OCI-LY1 (cell line): ENCODE results near the gene CAPN12.

Experiments
- H2AFZ ChIP-seq: fragments of 200-600 bp; sonication (generic), shearing (Covaris generic); 2 replicates; pipeline ENCODE4 v1.6.0; 2014; ENCODE audit warnings: antibody characterized with exemption, mild to moderate bottlenecking, low read length
- H3F3A ChIP-seq: fragments of 200-600 bp; sonication (generic), shearing (Covaris generic); 2 replicates; pipeline ENCODE4 v1.6.0; 2014; ENCODE audit warnings: mild to moderate bottlenecking, antibody characterized with exemption, low read length, moderate library complexity; ENCODE audit not compliant: insufficient read depth
- H3K27ac ChIP-seq: fragments of 200-600 bp; sonication (generic); 2 replicates; pipeline ENCODE4 v1.5.1; 2014; ENCODE audit warnings: low read length, mixed run types, mild to moderate bottlenecking, low read depth; ENCODE audit not compliant: poor library complexity, severe bottlenecking
- H3K27me3 ChIP-seq: fragments of 200-600 bp; sonication (generic); 2 replicates; pipeline ENCODE4 v1.6.0; 2014; ENCODE audit warnings: antibody characterized with exemption, mild to moderate bottlenecking, low read length, moderate library complexity; ENCODE audit not compliant: insufficient read depth
- H3K36me3 ChIP-seq: fragments of 200-600 bp; sonication (generic); 2 replicates; pipeline ENCODE4 v1.6.1; 2014; ENCODE audit warnings: mild to moderate bottlenecking, antibody characterized with exemption, low read length, moderate library complexity, mixed read lengths; ENCODE audit not compliant: insufficient read depth
- H3K4me1 ChIP-seq: fragments of 200-600 bp; sonication (generic); 2 replicates; pipeline ENCODE4 v1.5.1; 2014; ENCODE audit warnings: mild to moderate bottlenecking, low read length, moderate library complexity; ENCODE audit not compliant: insufficient read depth, severe bottlenecking
- H3K4me2 ChIP-seq: fragments of 200-600 bp; sonication (generic), shearing (Covaris generic); 2 replicates; pipeline ENCODE4 v1.6.1; 2014; ENCODE audit warnings: low read length
- H3K4me3 ChIP-seq: fragments of 200-600 bp; sonication (generic); 2 replicates; pipeline ENCODE4 v1.5.1; 2014; ENCODE audit warnings: low read length, low read depth, mild to moderate bottlenecking, mixed read lengths; ENCODE audit not compliant: poor library complexity, severe bottlenecking
- H3K79me2 ChIP-seq: fragments of 200-600 bp; shearing (Covaris generic); 2 replicates; pipeline ENCODE4 v1.6.1; 2016; ENCODE audit warnings: mixed run types, low read length, mixed read lengths; ENCODE audit not compliant: insufficient read depth
- H3K9ac ChIP-seq: fragments of 200-600 bp; sonication (generic), shearing (Covaris generic); 2 replicates; pipeline ENCODE4 v1.6.1; 2014; ENCODE audit warnings: mild to moderate bottlenecking, low read length, mixed read lengths
- H3K9me2 ChIP-seq: fragments of 200-600 bp; sonication (generic), shearing (Covaris generic); 2 replicates; pipeline ENCODE4 v1.6.1; 2014; ENCODE audit warnings: low read depth, mild to moderate bottlenecking, low read length, mixed read lengths
- H3K9me3 ChIP-seq: fragments of 200-600 bp; shearing (Covaris generic); 2 replicates; pipeline ENCODE4 v1.6.1; 2014; ENCODE audit warnings: low read length, mixed read lengths
- H4K20me1 ChIP-seq: fragments of 200-600 bp; sonication (generic), shearing (Covaris generic); 2 replicates; pipeline ENCODE4 v1.6.0; 2016; ENCODE audit warnings: mild to moderate bottlenecking, low read length; ENCODE audit not compliant: insufficient read depth
- EZH2 ChIP-seq: fragments of 200-600 bp; sonication (generic), shearing (Covaris generic); IDR thresholded peaks from 2 replicates; pipeline ENCODE4 v1.8.0; 2017; ENCODE audit warnings: borderline replicate concordance, mixed run types, mild to moderate bottlenecking, antibody characterized with exemption, low read length, moderate library complexity, mixed read lengths
- TF ChIP-seq, protein P1 (sequence below): fragments of 200-600 bp; sonication (generic), shearing (Covaris generic); IDR thresholded peaks from 2 replicates; pipeline ENCODE4 v1.5.1; 2017; ENCODE audit warnings: mild to moderate bottlenecking, antibody characterized with exemption, low read length, moderate library complexity, mixed read lengths

CAPN12 gene

DNA sequence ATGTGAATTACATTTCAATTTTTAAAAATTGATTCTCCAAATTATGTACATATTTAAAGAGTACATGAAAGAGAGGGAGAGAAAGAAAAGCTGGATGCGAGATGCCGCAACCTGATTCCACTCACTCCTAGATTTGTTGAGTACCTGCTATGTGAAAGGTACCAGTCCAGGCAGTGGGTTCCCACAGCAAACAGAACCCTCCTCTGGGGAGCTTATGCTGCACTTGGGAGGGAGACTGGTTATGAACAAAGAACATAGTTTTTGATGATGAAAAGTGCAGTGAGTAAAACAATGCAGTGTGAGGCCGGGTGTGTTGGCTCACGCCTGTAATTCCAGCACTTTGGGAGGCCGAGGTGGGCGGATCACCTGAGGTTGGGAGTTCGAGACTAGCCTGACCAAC lies 53.4 kb downstream of the CAPN12 start:
- Histone ChIP-seq H3F3A (no peaks in the 10 kb centered on the region), H3K9ac (no peak overlapping the region), H2AFZ (no peak overlapping the region), H3K27me3 (no peaks in the 10 kb centered on the region), H3K4me1 (peaks cover 42% of the 10 kb centered on the region), H3K9me3 (no peaks in the 10 kb centered on the region), H3K36me3 (peaks cover 4% of the 10 kb centered on the region; the same call in 1 of the 2 replicates), H3K4me3 (no peak overlapping the region), H3K79me2 (0 out of 2 replicates have a peak, but pooled peaks cover 5% of the 10 kb centered on the region), H4K20me1 (no peaks in the 10 kb centered on the region), H3K9me2 (no peaks in the 10 kb centered on the region), H3K27ac (no peak overlapping the region), H3K4me2 (no peak overlapping the region)
- TF ChIP-seq EZH2 = no peak
- TF ChIP-seq, protein P1, sequence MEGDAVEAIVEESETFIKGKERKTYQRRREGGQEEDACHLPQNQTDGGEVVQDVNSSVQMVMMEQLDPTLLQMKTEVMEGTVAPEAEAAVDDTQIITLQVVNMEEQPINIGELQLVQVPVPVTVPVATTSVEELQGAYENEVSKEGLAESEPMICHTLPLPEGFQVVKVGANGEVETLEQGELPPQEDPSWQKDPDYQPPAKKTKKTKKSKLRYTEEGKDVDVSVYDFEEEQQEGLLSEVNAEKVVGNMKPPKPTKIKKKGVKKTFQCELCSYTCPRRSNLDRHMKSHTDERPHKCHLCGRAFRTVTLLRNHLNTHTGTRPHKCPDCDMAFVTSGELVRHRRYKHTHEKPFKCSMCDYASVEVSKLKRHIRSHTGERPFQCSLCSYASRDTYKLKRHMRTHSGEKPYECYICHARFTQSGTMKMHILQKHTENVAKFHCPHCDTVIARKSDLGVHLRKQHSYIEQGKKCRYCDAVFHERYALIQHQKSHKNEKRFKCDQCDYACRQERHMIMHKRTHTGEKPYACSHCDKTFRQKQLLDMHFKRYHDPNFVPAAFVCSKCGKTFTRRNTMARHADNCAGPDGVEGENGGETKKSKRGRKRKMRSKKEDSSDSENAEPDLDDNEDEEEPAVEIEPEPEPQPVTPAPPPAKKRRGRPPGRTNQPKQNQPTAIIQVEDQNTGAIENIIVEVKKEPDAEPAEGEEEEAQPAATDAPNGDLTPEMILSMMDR = no peak

DNA sequence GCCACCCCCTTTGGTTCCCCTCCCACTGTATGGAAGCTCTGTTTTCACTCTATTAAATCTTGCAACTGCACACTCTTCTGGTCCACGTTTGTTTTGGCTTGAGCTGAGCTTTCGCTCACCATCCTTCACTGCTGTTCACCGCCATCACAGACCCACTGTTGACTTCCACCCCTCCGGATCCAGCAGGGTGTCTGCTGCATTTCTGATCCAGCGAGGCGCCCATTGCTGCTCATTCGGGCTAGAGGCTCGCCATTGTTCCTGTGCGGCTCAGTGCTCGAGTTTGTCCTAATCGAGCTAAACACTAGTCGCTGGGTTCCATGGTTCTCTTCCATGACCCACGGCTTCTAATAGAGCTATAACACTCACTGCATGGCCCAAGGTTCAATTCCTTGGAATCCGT lies 54.1 kb downstream of the CAPN12 start:
- 0 out of 2 replicates have a peak, but pooled peaks cover 5% of the 10 kb centered on the region for H3K79me2 ChIP-seq
- TF ChIP-seq, protein P1 = no peak
- no peak for TF ChIP-seq EZH2
- H3F3A ChIP-seq = no peaks in the 10 kb centered on the region
- peaks cover 8% of the 10 kb centered on the region; the same call in 1 of the 2 replicates for H3K36me3 ChIP-seq
- no peak overlapping the region for H3K9ac ChIP-seq
- no peak overlapping the region for H3K4me2 ChIP-seq
- no peak overlapping the region for H3K27ac ChIP-seq
- no peak overlapping the region for H3K4me3 ChIP-seq
- H4K20me1 ChIP-seq = no peaks in the 10 kb centered on the region
- H2AFZ ChIP-seq = no peak overlapping the region
- H3K9me2 ChIP-seq = no peaks in the 10 kb centered on the region
- no peaks in the 10 kb centered on the region for H3K9me3 ChIP-seq
- H3K4me1 ChIP-seq = peaks cover 42% of the 10 kb centered on the region
- H3K27me3 ChIP-seq = no peaks in the 10 kb centered on the region

DNA sequence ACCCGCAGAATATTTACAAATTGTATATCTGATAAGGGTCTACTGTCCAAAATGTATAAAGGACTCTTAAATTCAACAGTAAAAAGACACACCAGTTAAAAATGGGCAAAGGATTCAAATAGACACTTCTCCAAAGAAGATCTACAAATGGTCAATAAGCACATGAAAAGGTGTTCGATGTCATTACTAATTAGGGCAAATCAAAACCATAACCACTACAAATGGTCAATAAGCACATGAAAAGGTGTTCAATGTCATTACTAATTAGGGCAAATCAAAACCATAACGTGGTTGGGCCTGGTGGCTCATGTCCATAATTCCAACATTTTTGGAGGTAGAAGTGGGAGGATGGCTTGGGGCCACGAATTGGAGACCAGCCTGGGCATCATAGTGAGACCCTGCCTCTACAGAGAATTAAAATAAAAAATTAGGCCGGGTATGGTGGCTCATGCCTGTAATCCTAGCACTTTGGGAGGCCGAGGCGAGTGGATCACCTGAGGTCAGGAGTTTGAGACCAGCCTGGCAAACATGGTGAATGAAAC lies 56.4 kb downstream of the CAPN12 start:
- no peak overlapping the region for H3K4me3 ChIP-seq
- no peak overlapping the region for H3K27ac ChIP-seq

More for the DNA sequence above, 56.4 kb downstream of the CAPN12 start:
- H3F3A ChIP-seq = no peaks in the 10 kb centered on the region
- H3K4me1 ChIP-seq = peaks cover 29% of the 10 kb centered on the region
- 0 out of 2 replicates have a peak, but pooled peaks cover 5% of the 10 kb centered on the region for H3K79me2 ChIP-seq
- no peak overlapping the region for H3K9ac ChIP-seq
- no peak overlapping the region for H3K4me2 ChIP-seq
- H3K36me3 ChIP-seq = peaks cover 8% of the 10 kb centered on the region; the same call in 1 of the 2 replicates
- H4K20me1 ChIP-seq = no peaks in the 10 kb centered on the region
- no peaks in the 10 kb centered on the region for H3K9me3 ChIP-seq
- TF ChIP-seq, protein P1 = no peak
- no peak for TF ChIP-seq EZH2
- H2AFZ ChIP-seq = no peak overlapping the region
- H3K27me3 ChIP-seq = no peaks in the 10 kb centered on the region
- H3K9me2 ChIP-seq = no peaks in the 10 kb centered on the region
